B cell (primary cell): ENCODE measurements around the gene IGFBP3. TPM values are rescaled to one million over a fixed set of nuclear protein-coding genes. Genes with fewer than 3 reads are reported as not detected.

Experiments used
- ATAC-seq: fragments of 200-7000 bp; cut with Tn5 transposase; one replicate; pipeline ENCODE4 v1.10.0; 2021; ENCODE audit warnings: low read depth, mild to moderate bottlenecking, moderate number of reproducible peaks, moderate library complexity
- CTCF ChIA-PET: fragments of 350-600 bp; sonication (Branson Sonifier 250); formaldehyde crosslinking; loops from one replicate; lab custom pipeline; 2021; ENCODE audit warnings: antibody characterized with exemption, inconsistent platforms; lab: Charles Lee
- POLR2A ChIA-PET: fragments of 350-600 bp; sonication (Branson Sonifier 250); formaldehyde crosslinking; loops from one replicate; lab custom pipeline; 2021; ENCODE audit warnings: antibody characterized with exemption; lab: Charles Lee
- DNase-seq: peaks from one replicate; pipeline ENCODE4 v3.0.0; 2013
- H2AFZ ChIP-seq: 2 replicates; pipeline ENCODE4 v1.6.1; 2012; ENCODE audit warnings: mild to moderate bottlenecking, low read depth, low read length; ENCODE audit not compliant: insufficient read depth, poor library complexity, severe bottlenecking
- H3K27ac ChIP-seq, 2 donors: 1 replicate in 1 of 2; 2 replicates in 1 of 2; pipeline ENCODE4 v1.5.1; 2012 to 2013; ENCODE audit warnings: low read length in 2 of 2, mild to moderate bottlenecking in 2 of 2, moderate library complexity in 1 of 2
- H3K27me3 ChIP-seq, 4 experiments: fragments of 200-600 bp in 1 of 4; sonication (generic) in 1 of 4; replicated peaks in 1 of 4; 1 replicate in 2 of 4; 2 replicates in 2 of 4; pipeline versions ENCODE4 v1.6.1 to v1.7.0; 2013 to 2016; ENCODE audit warnings: low read length in 3 of 4, mild to moderate bottlenecking in 2 of 4, mixed read lengths in 1 of 4, moderate library complexity in 1 of 4; ENCODE audit not compliant: insufficient read depth in 4 of 4, control insufficient read depth in 3 of 4; ENCODE audit errors: control extremely low read depth in 1 of 4
- H3K36me3 ChIP-seq, 2 experiments: replicated peaks in 1 of 2; 1 replicate in 1 of 2; 2 replicates in 1 of 2; pipeline versions ENCODE4 v1.6.1 to v1.7.1; 2013; ENCODE audit warnings: low read length in 1 of 2; ENCODE audit not compliant: insufficient read depth in 2 of 2, control insufficient read depth in 1 of 2; ENCODE audit errors: control extremely low read depth in 1 of 2, extremely low read depth in 1 of 2
- H3K4me1 ChIP-seq, 2 donors: fragments of 200-600 bp in 1 of 2; sonication (generic) in 1 of 2; 1 replicate in 1 of 2; 2 replicates in 1 of 2; pipeline versions ENCODE4 v1.5.1 to v1.6.1; 2013 to 2017; ENCODE audit warnings: low read length in 2 of 2; ENCODE audit not compliant: control insufficient read depth in 2 of 2, insufficient read depth in 2 of 2
- H3K4me2 ChIP-seq: replicated peaks from 2 replicates; pipeline ENCODE3; 2012; ENCODE audit warnings: mild to moderate bottlenecking, low read depth, low read length; ENCODE audit not compliant: poor library complexity, severe bottlenecking
- H3K4me3 ChIP-seq, 5 experiments: fragments of 200-600 bp in 1 of 5; sonication (generic) in 1 of 5; 1 replicate in 3 of 5; 2 replicates in 2 of 5; pipeline versions ENCODE4 v1.5.1 to v1.7.0; 2011 to 2016; ENCODE audit warnings: low read length in 4 of 5, mild to moderate bottlenecking in 4 of 5, low read depth in 2 of 5, control low read depth in 1 of 5, moderate library complexity in 1 of 5; ENCODE audit not compliant: insufficient read depth in 1 of 5; ENCODE audit errors: control extremely low read depth in 1 of 5, extremely low read depth in 1 of 5
- H3K79me2 ChIP-seq: fragments of 200-600 bp; sonication (generic); one replicate; pipeline ENCODE4 v1.6.0; 2016; ENCODE audit warnings: low read length; ENCODE audit not compliant: control insufficient read depth, insufficient read depth
- H3K9ac ChIP-seq: fragments of 200-600 bp; sonication (generic); 2 replicates; pipeline ENCODE4 v1.6.1; 2017; ENCODE audit warnings: mild to moderate bottlenecking, low read length, moderate library complexity
- H3K9me3 ChIP-seq, 3 donors: one replicate each; pipeline versions ENCODE4 v1.6.1 to v1.7.1; 2013; ENCODE audit warnings: low read length in 2 of 3; ENCODE audit not compliant: control insufficient read depth in 2 of 3, insufficient read depth in 1 of 3; ENCODE audit errors: control extremely low read depth in 1 of 3
- H4K20me1 ChIP-seq: 2 replicates; pipeline ENCODE4 v1.6.0; 2012; ENCODE audit warnings: mild to moderate bottlenecking, low read length; ENCODE audit not compliant: insufficient read depth, control insufficient read depth, poor library complexity, severe bottlenecking
- H3K27ac Mint-ChIP-seq: one replicate; pipeline ENCODE4 v1.8.0; 2021; ENCODE audit warnings: mixed read lengths
- H3K27me3 Mint-ChIP-seq: one replicate; pipeline ENCODE4 v1.8.0; 2021; ENCODE audit warnings: mixed read lengths
- H3K4me1 Mint-ChIP-seq: one replicate; pipeline ENCODE4 v1.8.0; 2021; ENCODE audit warnings: mixed read lengths
- H3K4me3 Mint-ChIP-seq: one replicate; pipeline ENCODE4 v1.8.0; 2021; ENCODE audit warnings: mixed read lengths
- H3K9me3 Mint-ChIP-seq: one replicate; pipeline ENCODE4 v1.8.0; 2022; ENCODE audit warnings: mixed read lengths; ENCODE audit not compliant: insufficient read depth
- CTCF ChIP-seq: fragments of 200-600 bp; IDR thresholded peaks from one replicate; pipeline ENCODE4 v1.8.0; 2022; ENCODE audit warnings: antibody characterized with exemption, mild to moderate bottlenecking
- EZH2 ChIP-seq: IDR thresholded peaks from 2 replicates; pipeline ENCODE4 v1.6.1; 2012; ENCODE audit warnings: borderline replicate concordance, low read depth, mild to moderate bottlenecking, moderate library complexity, low read length; ENCODE audit not compliant: insufficient read depth, poor library complexity, severe bottlenecking
- WGBS: methylation state at CpG from one replicate; pipeline ENCODE4 v1.1.5; 2013; ENCODE audit warnings: missing lambda C conversion rate; ENCODE audit not compliant: insufficient coverage; 5-methylcytosine and 5-hydroxymethylcytosine counted together
- intact Hi-C: fragments of 100-400 bp; cut with micrococcal nuclease; formaldehyde crosslinking; loops from one replicate; pipeline ENCODE4 v1.10.0; 2022
- polyA plus RNA-seq: library from polyadenylated mRNA; depleted of rRNA; stranded (reverse); fragments of >200 nt; gene quantifications from 2 replicates; pipeline ENCODE4 v1.2.3, GENCODE V29; 2012
- total RNA-seq, 2 donors: library from RNA; stranded (reverse); fragments of 120-200 nt in 1 of 2; gene quantifications; 1 replicate in 1 of 2; 2 replicates in 1 of 2; pipeline versions ENCODE4 v1.2.3 to v1.2.4, GENCODE V29; 2013 to 2022

Gene IGFBP3
- total and polyA plus RNA-seq, 2 donors (not counting 1 experiment from before 2014, with no cell fraction given) = not detected

GRCh38 chr7:45969940-45970339 lies 48.9 kb upstream of the IGFBP3 start:
- H3K36me3 ChIP-seq = no peaks in the 10 kb centered on the region
- WGBS = 85% methylated on average over 5 of the region's 5 CpGs
- H3K4me1 Mint-ChIP-seq = no peaks in the 10 kb centered on the region
- no peak for TF ChIP-seq CTCF
- no peak for TF ChIP-seq EZH2
- H3K27ac Mint-ChIP-seq = no peak overlapping the region
- H3K4me3 Mint-ChIP-seq = no peak overlapping the region
- intact Hi-C loops = no loop called here
- no peak overlapping the region for H3K27ac ChIP-seq
- H2AFZ ChIP-seq = no peak overlapping the region
- POLR2A ChIA-PET = no interaction called here
- no peak overlapping the region for H3K9ac ChIP-seq
- no peaks in the 10 kb centered on the region for H3K27me3 ChIP-seq
- H3K4me3 ChIP-seq = no peak overlapping the region
- ATAC-seq (no peak), DNase-seq (no peak)
- H3K4me2 ChIP-seq = no peak overlapping the region
- H3K9me3 ChIP-seq = no peaks in the 10 kb centered on the region
- no peaks in the 10 kb centered on the region for H3K4me1 ChIP-seq
- H3K79me2 ChIP-seq = no peaks in the 10 kb centered on the region
- no peaks in the 10 kb centered on the region for H3K9me3 Mint-ChIP-seq
- CTCF ChIA-PET = no interaction called here
- peaks cover 7% of the 10 kb centered on the region for H3K27me3 Mint-ChIP-seq
- no peaks in the 10 kb centered on the region for H4K20me1 ChIP-seq

- Histone ChIP-seq H3K79me2 (no peaks in the 10 kb centered on the region), H3K9me3 (no peaks in the 10 kb centered on the region), H2AFZ (no peak overlapping the region), H3K4me3 (no peak overlapping the region), H3K27me3 (no peaks in the 10 kb centered on the region), H3K27ac (no peak overlapping the region), H3K9ac (no peak overlapping the region), H3K36me3 (no peaks in the 10 kb centered on the region), H3K4me2 (no peak overlapping the region), H3K4me1 (no peaks in the 10 kb centered on the region), H4K20me1 (no peaks in the 10 kb centered on the region)
- Mint-ChIP-seq H3K4me3 (no peak overlapping the region), H3K27ac (no peak overlapping the region), H3K27me3 (peaks cover 9% of the 10 kb centered on the region), H3K4me1 (no peaks in the 10 kb centered on the region), H3K9me3 (no peaks in the 10 kb centered on the region)
- ChIA-PET CTCF (no interaction called here), POLR2A (no interaction called here)
- intact Hi-C loops = no loop called here
- WGBS = 100% methylated on average over 1 of the region's 10 CpGs
- no peak for TF ChIP-seq EZH2
- no peak for TF ChIP-seq CTCF
- DNase-seq (no peak), ATAC-seq (no peak)
Measured at GRCh38 chr7:45968856-45969541, 47.9 kb upstream of the IGFBP3 start.
